Activated CD4-positive, alpha-beta T cell treated with anti-CD3 and anti-CD28 coated beads for 36 hours (primary cell): ENCODE measurements around the gene NDUFV2. TPM values are rescaled to one million over a fixed set of nuclear protein-coding genes. Genes with fewer than 3 reads are reported as not detected.

Experiments
- ATAC-seq: fragments of 200-7000 bp; cut with Tn5 transposase; one replicate; pipeline ENCODE4 v1.10.0; 2021; ENCODE audit warnings: mild to moderate bottlenecking, moderate library complexity
- CTCF ChIA-PET: fragments of 350-600 bp; sonication (Branson Sonifier 250); formaldehyde crosslinking; loops from one replicate; lab custom pipeline; 2021; ENCODE audit warnings: antibody characterized with exemption; lab: Charles Lee
- POLR2A ChIA-PET: fragments of 350-600 bp; sonication (Branson Sonifier 250); formaldehyde crosslinking; loops from one replicate; lab custom pipeline; 2021; ENCODE audit warnings: antibody characterized with exemption, inconsistent platforms; lab: Charles Lee
- DNase-seq: peaks from one replicate; pipeline ENCODE4 v3.0.0-alpha.2; 2020
- H3K27ac Mint-ChIP-seq: one replicate; pipeline ENCODE4 v1.8.0; 2021; ENCODE audit warnings: mixed read lengths
- H3K27me3 Mint-ChIP-seq: one replicate; pipeline ENCODE4 v1.8.0; 2021; ENCODE audit warnings: mixed read lengths
- H3K36me3 Mint-ChIP-seq: one replicate; pipeline ENCODE4 v1.8.0; 2021; ENCODE audit warnings: low read depth, mixed read lengths
- H3K4me1 Mint-ChIP-seq: one replicate; pipeline ENCODE4 v1.8.0; 2021; ENCODE audit warnings: mixed read lengths
- H3K4me3 Mint-ChIP-seq: one replicate; pipeline ENCODE4 v1.8.0; 2021; ENCODE audit warnings: mild to moderate bottlenecking, moderate library complexity, mixed read lengths
- H3K9me3 Mint-ChIP-seq: one replicate; pipeline ENCODE4 v1.8.0; 2021; ENCODE audit warnings: low read depth, mixed read lengths
- intact Hi-C, 2 experiments: fragments of 100-400 bp; cut with DNase I in 1 of 2; cut with micrococcal nuclease in 1 of 2; formaldehyde crosslinking; loops; one replicate each; pipeline versions ENCODE4 v1.14.2 to v1.15.1; 2022 to 2024; cut with DNase I, micrococcal nuclease
- total RNA-seq, 2 experiments: library from RNA; stranded (reverse); gene quantifications; one replicate each; pipeline ENCODE4 v1.2.3, GENCODE V29; 2021

Gene NDUFV2
- total RNA-seq, 2 experiments from 2014 or later, result 331 to 372 TPM

- no peak overlapping the region for H3K4me3 Mint-ChIP-seq
- ChIA-PET CTCF (interaction anchor here (1.1 to 3.1 kb wide), 4 partner anchors 9 to 27 kb away, joined by 3 to 14 read pairs (median 4); no protein-coding TSS in a partner anchor), POLR2A (interaction anchor here (1.4 to 3.6 kb wide), 5 partner anchors 10 to 36 kb away, joined by 7 to 27 read pairs (median 8); partner anchors contain the start of gene ANKRD12)
- H3K36me3 Mint-ChIP-seq, result peaks cover 32% of the 10 kb centered on the region
- ATAC-seq (no peak), DNase-seq (no peak)
- H3K4me1 Mint-ChIP-seq, result peaks cover 37% of the 10 kb centered on the region
- H3K27me3 Mint-ChIP-seq, result no peaks in the 10 kb centered on the region
- H3K27ac Mint-ChIP-seq, result peak overlapping the region; percentile 27
- intact Hi-C loops, result loop anchor here (5.0 to 10.0 kb wide), 3 partner anchors 377 to 814 kb away; partner anchors contain the start of genes PPP4R1 (in 1 of the 2), RALBP1 (in 1 of the 2) and VAPA (in 1 of the 2)
- H3K9me3 Mint-ChIP-seq, result no peaks in the 10 kb centered on the region
Measured at GRCh38 chr18:9100796-9101195, 1.7 kb upstream of the NDUFV2 start.

- intact Hi-C loops, result loop anchor here (1.0 to 10.0 kb wide), 12 partner anchors 8 to 813 kb away; partner anchors contain the start of genes ANKRD12 (in 2 of the 2), RALBP1 (in 2 of the 2), VAPA (in 2 of the 2) and PPP4R1 (in 1 of the 2)
- peaks cover 40% of the 10 kb centered on the region for H3K4me1 Mint-ChIP-seq
- H3K36me3 Mint-ChIP-seq, result peaks cover 42% of the 10 kb centered on the region
- no peaks in the 10 kb centered on the region for H3K9me3 Mint-ChIP-seq
- peak overlapping the region; percentile 95 for H3K27ac Mint-ChIP-seq
- ChIA-PET POLR2A (interaction anchor here (0.7 to 3.6 kb wide), 10 partner anchors 9 to 38 kb away, joined by 3 to 27 read pairs (median 8); partner anchors contain the start of gene ANKRD12), CTCF (interaction anchor here (0.6 to 3.1 kb wide), 6 partner anchors 14 to 114 kb away, joined by 3 to 15 read pairs (median 4); no protein-coding TSS in a partner anchor)
- DNase-seq, result no peak
- H3K27me3 Mint-ChIP-seq, result no peaks in the 10 kb centered on the region
- H3K4me3 Mint-ChIP-seq, result peak overlapping the region; percentile 89
- ATAC-seq, result peak; percentile 24
Measured at GRCh38 chr18:9101730-9102507, 580 bp upstream of the NDUFV2 start.

DNA sequence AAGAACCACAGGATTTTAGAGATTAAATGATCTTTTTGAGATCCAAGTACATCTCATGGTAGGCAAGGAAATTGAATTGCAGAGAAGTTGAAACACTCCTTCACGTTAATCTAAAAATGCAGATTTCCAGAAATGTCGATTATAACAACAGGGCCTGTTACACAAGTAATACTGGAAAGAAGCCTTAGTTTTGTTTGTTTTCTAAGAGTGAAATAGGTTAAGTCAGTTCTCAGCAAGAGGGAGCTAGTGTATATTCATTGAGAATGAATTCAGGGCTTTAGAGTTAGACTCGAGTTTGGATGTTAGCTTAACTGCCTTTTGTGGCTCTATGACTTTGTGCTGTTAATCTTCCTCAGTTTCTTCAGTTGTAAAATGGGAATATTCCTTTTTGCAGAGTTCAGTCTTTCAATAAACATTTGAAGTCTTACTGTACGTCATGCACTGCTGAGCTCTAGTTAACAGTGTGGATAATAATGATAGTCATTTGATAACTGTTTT is 926 bp downstream of the NDUFV2 start:
- ChIA-PET CTCF (interaction anchor here (1.2 to 3.1 kb wide), 5 partner anchors 10 to 33 kb away, joined by 4 to 15 read pairs (median 11); partner anchors contain the start of gene ANKRD12), POLR2A (interaction anchor here (0.7 to 3.6 kb wide), 5 partner anchors 11 to 34 kb away, joined by 3 to 27 read pairs (median 14); partner anchors contain the start of gene ANKRD12)
- peaks cover 54% of the 10 kb centered on the region for H3K36me3 Mint-ChIP-seq
- H3K27me3 Mint-ChIP-seq, result no peaks in the 10 kb centered on the region
- H3K9me3 Mint-ChIP-seq, result no peaks in the 10 kb centered on the region
- DNase-seq (no peak), ATAC-seq (no peak)
- intact Hi-C loops, result loop anchor here (1.0 to 10.0 kb wide), 7 partner anchors 15 to 811 kb away; partner anchors contain the start of genes VAPA (in 2 of the 2), PPP4R1 (in 1 of the 2) and RALBP1 (in 1 of the 2)
- H3K27ac Mint-ChIP-seq, result peak overlapping the region; percentile 97
- peak overlapping the region; percentile 89 for H3K4me3 Mint-ChIP-seq
- peaks cover 44% of the 10 kb centered on the region for H3K4me1 Mint-ChIP-seq

GRCh38 chr18:9104244-9104901 is 1.9 kb downstream of the NDUFV2 start:
- H3K36me3 Mint-ChIP-seq, result peaks cover 61% of the 10 kb centered on the region
- intact Hi-C loops, result loop anchor here (5.0 to 10.0 kb wide), 3 partner anchors 373 to 810 kb away; partner anchors contain the start of genes PPP4R1 (in 1 of the 2), RALBP1 (in 1 of the 2) and VAPA (in 1 of the 2)
- DNase-seq (no peak), ATAC-seq (no peak)
- peaks cover 54% of the 10 kb centered on the region for H3K4me1 Mint-ChIP-seq
- CTCF ChIA-PET, result interaction anchor here (0.8 to 3.1 kb wide), 6 partner anchors 9 to 38 kb away, joined by 3 to 14 read pairs (median 4); partner anchors contain the start of gene ANKRD12
- H3K9me3 Mint-ChIP-seq, result no peaks in the 10 kb centered on the region
- H3K27me3 Mint-ChIP-seq, result no peaks in the 10 kb centered on the region
- POLR2A ChIA-PET, result interaction anchor here (0.6 to 3.6 kb wide), 8 partner anchors 10 to 38 kb away, joined by 3 to 27 read pairs (median 10); partner anchors contain the start of gene ANKRD12
- peak overlapping the region; percentile 97 for H3K27ac Mint-ChIP-seq
- peak overlapping the region; percentile 89 for H3K4me3 Mint-ChIP-seq

- peaks cover 70% of the 10 kb centered on the region for H3K36me3 Mint-ChIP-seq
- ChIA-PET POLR2A (interaction anchor here (1.1 to 2.9 kb wide), 3 partner anchors 12 to 23 kb away, joined by 3 to 11 read pairs (median 4); no protein-coding TSS in a partner anchor), CTCF (interaction anchor here (0.8 to 2.2 kb wide), 3 partner anchors 19 to 26 kb away, joined by 3 to 11 read pairs (median 3); no protein-coding TSS in a partner anchor)
- H3K4me3 Mint-ChIP-seq, result peak overlapping the region; percentile 89
- intact Hi-C loops, result loop anchor here in 1 of 2 experiments (10.0 kb wide), 1 partner anchor 809 kb away; the partner anchor contains the start of gene VAPA
- ATAC-seq, result no peak
- H3K9me3 Mint-ChIP-seq, result no peaks in the 10 kb centered on the region
- no peaks in the 10 kb centered on the region for H3K27me3 Mint-ChIP-seq
- no peak for DNase-seq
- peak overlapping the region; percentile 97 for H3K27ac Mint-ChIP-seq
- H3K4me1 Mint-ChIP-seq, result peaks cover 62% of the 10 kb centered on the region
Measured at GRCh38 chr18:9105420-9105819, 2.9 kb downstream of the NDUFV2 start.

GRCh38 chr18:9106094-9106493 is 3.6 kb downstream of the NDUFV2 start:
- Mint-ChIP-seq H3K36me3 (peaks cover 76% of the 10 kb centered on the region), H3K4me3 (peak overlapping the region; percentile 89), H3K27ac (peak overlapping the region; percentile 97), H3K4me1 (peaks cover 66% of the 10 kb centered on the region), H3K27me3 (no peaks in the 10 kb centered on the region), H3K9me3 (no peaks in the 10 kb centered on the region)
- ChIA-PET POLR2A (interaction anchor here (0.6 to 2.9 kb wide), 5 partner anchors 8 to 23 kb away, joined by 3 to 11 read pairs (median 3); no protein-coding TSS in a partner anchor), CTCF (interaction anchor here (1.1 kb wide), 1 partner anchor 25 kb away, joined by 3 read pairs; no protein-coding TSS in a partner anchor)
- DNase-seq (no peak), ATAC-seq (no peak)
- intact Hi-C loops, result loop anchor here in 1 of 2 experiments (10.0 kb wide), 1 partner anchor 809 kb away; the partner anchor contains the start of gene VAPA

GRCh38 chr18:9106800-9107584 is 4.5 kb downstream of the NDUFV2 start:
- CTCF ChIA-PET, result no interaction called here
- POLR2A ChIA-PET, result interaction anchor here (0.6 to 2.9 kb wide), 4 partner anchors 9 to 19 kb away, joined by 3 to 11 read pairs (median 3); no protein-coding TSS in a partner anchor
- intact Hi-C loops, result loop anchor here in 1 of 2 experiments (1.0 to 10.0 kb wide), 2 partner anchors 10 to 808 kb away; partner anchors contain the start of gene VAPA

DNA sequence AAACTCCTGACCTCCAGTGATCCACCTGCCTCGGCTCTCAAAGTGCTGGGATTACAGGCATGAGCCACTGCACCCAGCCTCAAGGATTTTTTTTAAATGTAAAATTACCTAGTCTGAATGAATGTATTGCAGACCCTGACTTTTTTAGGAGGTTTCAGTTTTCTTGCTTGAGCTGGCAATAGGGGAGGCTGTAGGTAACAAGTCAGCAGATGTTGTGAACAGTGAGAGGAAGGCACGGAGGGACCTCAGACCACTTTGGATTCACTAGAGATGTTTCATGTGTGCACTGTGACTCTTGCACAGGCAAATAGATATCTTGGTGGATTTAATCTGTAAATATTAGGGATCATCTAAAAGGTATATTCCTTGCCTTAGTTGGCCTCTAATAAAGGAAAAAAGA is 6.4 kb downstream of the NDUFV2 start:
- peak overlapping the region; percentile 77 for H3K27ac Mint-ChIP-seq
- ChIA-PET POLR2A (interaction anchor here (0.7 to 2.2 kb wide), 9 partner anchors 8 to 106 kb away, joined by 3 to 11 read pairs (median 5); partner anchors contain the start of gene ANKRD12), CTCF (interaction anchor here (1.0 to 3.6 kb wide), 11 partner anchors 13 to 80 kb away, joined by 3 to 16 read pairs (median 4); no protein-coding TSS in a partner anchor)
- H3K4me3 Mint-ChIP-seq, result peak overlapping the region; percentile 55
- H3K9me3 Mint-ChIP-seq, result no peaks in the 10 kb centered on the region
- no peak for DNase-seq
- intact Hi-C loops, result loop anchor here (1.0 to 10.0 kb wide), 4 partner anchors 8 to 806 kb away; partner anchors contain the start of gene VAPA (in 1 of the 2)
- peaks cover 86% of the 10 kb centered on the region for H3K36me3 Mint-ChIP-seq
- ATAC-seq, result peak; percentile 32
- H3K4me1 Mint-ChIP-seq, result peaks cover 84% of the 10 kb centered on the region
- H3K27me3 Mint-ChIP-seq, result no peaks in the 10 kb centered on the region

More at GRCh38 chr18:9106800-9107584, 4.5 kb downstream of the NDUFV2 start:
- Mint-ChIP-seq H3K27me3 (no peaks in the 10 kb centered on the region), H3K9me3 (no peaks in the 10 kb centered on the region), H3K27ac (peak overlapping the region; percentile 97), H3K4me3 (peak overlapping the region; percentile 89), H3K4me1 (peaks cover 69% of the 10 kb centered on the region), H3K36me3 (peaks cover 85% of the 10 kb centered on the region)
- no peak for DNase-seq
- no peak for ATAC-seq

GRCh38 chr18:9109523-9109922 is 7.0 kb downstream of the NDUFV2 start:
- Mint-ChIP-seq H3K27ac (peak overlapping the region; percentile 77), H3K36me3 (peaks cover 81% of the 10 kb centered on the region), H3K27me3 (no peaks in the 10 kb centered on the region), H3K4me3 (peak overlapping the region; percentile 55), H3K9me3 (no peaks in the 10 kb centered on the region), H3K4me1 (peaks cover 87% of the 10 kb centered on the region)
- CTCF ChIA-PET, result interaction anchor here (0.7 to 3.6 kb wide), 13 partner anchors 12 to 79 kb away, joined by 3 to 16 read pairs (median 4); no protein-coding TSS in a partner anchor
- intact Hi-C loops, result loop anchor here (1.0 to 10.0 kb wide), 4 partner anchors 8 to 805 kb away; partner anchors contain the start of gene VAPA (in 1 of the 2)
- DNase-seq, result no peak
- peak; percentile 58 for ATAC-seq
- POLR2A ChIA-PET, result interaction anchor here (1.1 to 2.2 kb wide), 9 partner anchors 8 to 27 kb away, joined by 3 to 11 read pairs (median 6); partner anchors contain the start of gene ANKRD12
